Osteoblast (primary cell): ENCODE results near the gene PHOSPHO2. TPM values are rescaled to one million over a fixed set of nuclear protein-coding genes. Genes with fewer than 3 reads are reported as not detected.

Experiments
- DNase-seq: peaks from one replicate; pipeline ENCODE4 v3.0.0; 2011; ENCODE audit warnings: low spot score, mixed read lengths; ENCODE audit not compliant: insufficient read length; ENCODE audit errors: missing footprints
- H2AFZ ChIP-seq: 2 replicates; pipeline ENCODE4 v1.6.0; 2011; ENCODE audit warnings: mild to moderate bottlenecking, low read length
- H3K27ac ChIP-seq: 2 replicates; pipeline ENCODE4 v1.5.1; 2011; ENCODE audit warnings: mild to moderate bottlenecking, low read depth, low read length, moderate library complexity
- H3K27me3 ChIP-seq: 2 replicates; pipeline ENCODE4 v1.6.0; 2012; ENCODE audit warnings: mild to moderate bottlenecking, control low read depth, inconsistent platforms, low read length, moderate library complexity; ENCODE audit not compliant: insufficient read depth
- H3K36me3 ChIP-seq: 2 replicates; pipeline ENCODE4 v1.5.1; 2011; ENCODE audit warnings: mild to moderate bottlenecking, low read length, control low read depth, moderate library complexity; ENCODE audit not compliant: insufficient read depth
- H3K4me1 ChIP-seq: 2 replicates; pipeline ENCODE4 v1.5.1; 2011; ENCODE audit warnings: mild to moderate bottlenecking, low read length, control low read depth, moderate library complexity; ENCODE audit not compliant: insufficient read depth
- H3K4me2 ChIP-seq: 2 replicates; pipeline ENCODE4 v1.6.0; 2011; ENCODE audit warnings: mild to moderate bottlenecking, low read length; ENCODE audit not compliant: insufficient read depth
- H3K4me3 ChIP-seq: fragments of 200-600 bp; sonication (generic); 3 replicates; pipeline ENCODE4 v1.5.1; 2012; ENCODE audit warnings: mild to moderate bottlenecking, low read length, inconsistent platforms; ENCODE audit not compliant: insufficient read depth
- H3K79me2 ChIP-seq: 2 replicates; pipeline ENCODE4 v1.6.0; 2012; ENCODE audit warnings: mild to moderate bottlenecking, low read length, control low read depth, inconsistent platforms; ENCODE audit not compliant: insufficient read depth
- H3K9me3 ChIP-seq: 2 replicates; pipeline ENCODE4 v1.5.1; 2011; ENCODE audit warnings: low read depth, low read length, control low read depth
- H4K20me1 ChIP-seq: 2 replicates; pipeline ENCODE4 v1.6.0; 2012; ENCODE audit warnings: mild to moderate bottlenecking, low read length, control low read depth; ENCODE audit not compliant: insufficient read depth
- total RNA-seq: library from RNA; depleted of rRNA; stranded (reverse); fragments of >200 nt; gene quantifications from 2 replicates; pipeline ENCODE4 v1.2.3, GENCODE V29; 2012
- TF ChIP-seq, protein P1 (sequence below): IDR thresholded peaks from 2 replicates; pipeline ENCODE4 v1.5.1; 2011; ENCODE audit warnings: mild to moderate bottlenecking, low read depth, low read length, moderate library complexity; ENCODE audit errors: extremely low read depth

The PHOSPHO2 gene
- total RNA-seq, 1 donor, result 3.6 TPM

GRCh38 chr2:169729274-169729605 lies 35.0 kb downstream of the PHOSPHO2 start:
- Histone ChIP-seq H3K4me3 (no peak overlapping the region), H3K27ac (no peak overlapping the region), H3K36me3 (no peaks in the 10 kb centered on the region), H3K27me3 (peaks cover 8% of the 10 kb centered on the region), H3K4me1 (no peaks in the 10 kb centered on the region), H2AFZ (no peak overlapping the region), H3K79me2 (no peaks in the 10 kb centered on the region), H4K20me1 (no peaks in the 10 kb centered on the region), H3K4me2 (no peak overlapping the region), H3K9me3 (no peaks in the 10 kb centered on the region)
- TF ChIP-seq, protein P1, sequence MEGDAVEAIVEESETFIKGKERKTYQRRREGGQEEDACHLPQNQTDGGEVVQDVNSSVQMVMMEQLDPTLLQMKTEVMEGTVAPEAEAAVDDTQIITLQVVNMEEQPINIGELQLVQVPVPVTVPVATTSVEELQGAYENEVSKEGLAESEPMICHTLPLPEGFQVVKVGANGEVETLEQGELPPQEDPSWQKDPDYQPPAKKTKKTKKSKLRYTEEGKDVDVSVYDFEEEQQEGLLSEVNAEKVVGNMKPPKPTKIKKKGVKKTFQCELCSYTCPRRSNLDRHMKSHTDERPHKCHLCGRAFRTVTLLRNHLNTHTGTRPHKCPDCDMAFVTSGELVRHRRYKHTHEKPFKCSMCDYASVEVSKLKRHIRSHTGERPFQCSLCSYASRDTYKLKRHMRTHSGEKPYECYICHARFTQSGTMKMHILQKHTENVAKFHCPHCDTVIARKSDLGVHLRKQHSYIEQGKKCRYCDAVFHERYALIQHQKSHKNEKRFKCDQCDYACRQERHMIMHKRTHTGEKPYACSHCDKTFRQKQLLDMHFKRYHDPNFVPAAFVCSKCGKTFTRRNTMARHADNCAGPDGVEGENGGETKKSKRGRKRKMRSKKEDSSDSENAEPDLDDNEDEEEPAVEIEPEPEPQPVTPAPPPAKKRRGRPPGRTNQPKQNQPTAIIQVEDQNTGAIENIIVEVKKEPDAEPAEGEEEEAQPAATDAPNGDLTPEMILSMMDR, result no peak
- DNase-seq, result no peak

- H3K27me3 ChIP-seq, result peaks cover 14% of the 10 kb centered on the region
- H3K9me3 ChIP-seq, result no peaks in the 10 kb centered on the region
- H3K4me2 ChIP-seq, result no peak overlapping the region
- no peaks in the 10 kb centered on the region for H3K36me3 ChIP-seq
- no peaks in the 10 kb centered on the region for H3K79me2 ChIP-seq
- H2AFZ ChIP-seq, result no peak overlapping the region
- H3K4me1 ChIP-seq, result peaks cover 5% of the 10 kb centered on the region
- TF ChIP-seq, protein P1, result no peak
- H4K20me1 ChIP-seq, result no peaks in the 10 kb centered on the region
- H3K27ac ChIP-seq, result no peak overlapping the region
- no peak overlapping the region for H3K4me3 ChIP-seq
- DNase-seq, result no peak
Observed at GRCh38 chr2:169732075-169732474, 37.8 kb downstream of the PHOSPHO2 start.

DNA sequence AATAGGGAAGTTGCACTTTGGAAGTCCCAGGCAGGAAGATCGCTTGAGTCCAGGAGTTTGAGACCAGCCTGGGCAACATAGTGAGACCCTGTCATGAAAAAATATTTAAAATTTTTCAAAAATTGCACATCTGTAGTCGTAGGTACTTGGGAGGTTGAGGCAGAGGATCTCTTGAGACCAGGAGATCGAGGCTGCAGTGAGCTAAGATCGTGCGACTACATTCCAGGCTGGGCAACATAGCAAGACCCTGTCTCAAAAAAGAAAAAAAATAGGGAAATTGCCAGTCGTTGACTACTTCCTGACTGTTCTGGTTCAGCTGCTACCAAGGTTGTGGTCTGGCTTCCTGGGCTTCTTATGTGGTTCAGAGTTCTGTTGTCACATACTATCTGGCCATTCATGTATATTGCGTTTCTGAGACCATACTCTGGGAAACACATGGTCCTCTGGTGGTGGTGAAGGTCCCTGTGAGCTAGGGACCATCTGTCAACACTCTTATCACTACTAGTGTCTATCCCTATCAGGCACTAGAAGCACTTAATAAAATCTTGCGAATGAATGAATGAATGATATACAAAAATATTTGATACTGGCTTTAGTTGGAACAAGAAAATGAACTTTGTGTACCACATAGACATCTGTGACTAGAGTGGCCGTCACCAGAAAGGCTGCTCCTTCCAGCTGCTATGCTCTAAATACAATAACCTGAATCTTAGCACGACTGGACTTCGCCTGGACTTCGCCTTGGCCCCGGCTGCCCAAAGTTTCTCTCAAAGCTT lies 38.5 kb downstream of the PHOSPHO2 start:
- H2AFZ ChIP-seq, result peak overlapping the region; percentile 45
- H3K4me3 ChIP-seq, result peak overlapping the region; percentile 74
- no peaks in the 10 kb centered on the region for H3K79me2 ChIP-seq
- H4K20me1 ChIP-seq, result no peaks in the 10 kb centered on the region
- no peaks in the 10 kb centered on the region for H3K9me3 ChIP-seq
- TF ChIP-seq, protein P1, result no peak
- peaks cover 5% of the 10 kb centered on the region for H3K4me1 ChIP-seq
- peaks cover 14% of the 10 kb centered on the region for H3K27me3 ChIP-seq
- H3K36me3 ChIP-seq, result no peaks in the 10 kb centered on the region
- no peak for DNase-seq
- peak overlapping the region; percentile 85 for H3K4me2 ChIP-seq
- H3K27ac ChIP-seq, result no peak overlapping the region

GRCh38 chr2:169734169-169734847 lies 40.0 kb downstream of the PHOSPHO2 start:
- TF ChIP-seq, protein P1, result no peak
- no peak overlapping the region for H3K27ac ChIP-seq
- peak; percentile 88 for DNase-seq

More at GRCh38 chr2:169734169-169734847, 40.0 kb downstream of the PHOSPHO2 start:
- Histone ChIP-seq H3K79me2 (no peaks in the 10 kb centered on the region), H3K4me1 (peaks cover 5% of the 10 kb centered on the region), H3K27me3 (peaks cover 14% of the 10 kb centered on the region), H4K20me1 (no peaks in the 10 kb centered on the region), H3K4me3 (peak overlapping the region; percentile 74), H2AFZ (peak overlapping the region; percentile 90), H3K4me2 (peak overlapping the region; percentile 92), H3K9me3 (no peaks in the 10 kb centered on the region), H3K36me3 (no peaks in the 10 kb centered on the region)
